Spleen (tissue), 11 donors: Measurements from ENCODE around the gene AKR1B15. TPM values are rescaled to one million over a fixed set of nuclear protein-coding genes. Genes with fewer than 3 reads are reported as not detected.

ENCODE experiments used
- DNase-seq: peaks from one replicate; pipeline ENCODE4 v3.0.0-alpha.2; 2020
- H3K27ac ChIP-seq, 8 donors: fragments of 200-600 bp; sonication (generic) in 7 of 8; 1 replicate in 4 of 8; 2 replicates in 4 of 8; pipeline versions ENCODE4 v1.5.0 to v1.8.0; 2016 to 2021; ENCODE audit warnings: inconsistent platforms in 4 of 8, mild to moderate bottlenecking in 4 of 8, moderate library complexity in 1 of 8
- H3K27me3 ChIP-seq, 7 donors: fragments of 200-600 bp; sonication (generic) in 6 of 7; replicated peaks in 1 of 7; 1 replicate in 4 of 7; 2 replicates in 3 of 7; pipeline versions ENCODE4 v1.5.0 to v1.8.0; 2016 to 2021; ENCODE audit warnings: inconsistent platforms in 3 of 7, mild to moderate bottlenecking in 1 of 7
- H3K36me3 ChIP-seq, 6 donors: fragments of 200-600 bp; sonication (generic) in 5 of 6; 1 replicate in 4 of 6; 2 replicates in 2 of 6; pipeline versions ENCODE4 v1.5.0 to v1.8.0; 2016 to 2021; ENCODE audit warnings: inconsistent platforms in 2 of 6
- H3K4me1 ChIP-seq, 6 donors: fragments of 200-600 bp; sonication (generic) in 5 of 6; 1 replicate in 3 of 6; 2 replicates in 3 of 6; pipeline versions ENCODE4 v1.5.0 to v1.8.0; 2016 to 2021; ENCODE audit warnings: inconsistent platforms in 3 of 6
- H3K4me3 ChIP-seq, 8 donors: fragments of 200-600 bp; sonication (generic) in 7 of 8; 1 replicate in 4 of 8; 2 replicates in 4 of 8; pipeline versions ENCODE4 v1.5.0 to v1.8.0; 2016 to 2021; ENCODE audit warnings: inconsistent platforms in 4 of 8, mild to moderate bottlenecking in 4 of 8, moderate library complexity in 2 of 8
- H3K9me3 ChIP-seq, 8 donors: fragments of 200-600 bp; sonication (generic) in 7 of 8; 1 replicate in 4 of 8; 2 replicates in 4 of 8; pipeline versions ENCODE4 v1.5.0 to v1.8.0; 2016 to 2021; ENCODE audit warnings: inconsistent platforms in 4 of 8
- CTCF ChIP-seq, 11 experiments: fragments of 200-600 bp in 7 of 11; fragments of 450-650 bp in 4 of 11; sonication (generic) in 4 of 11; IDR thresholded peaks in 8 of 11; conservative IDR thresholded peaks in 3 of 11; 1 replicate in 7 of 11; 2 replicates in 4 of 11; pipeline versions ENCODE4 v1.4.0 to v1.8.0; 2016 to 2021; ENCODE audit warnings: antibody characterized with exemption in 11 of 11, inconsistent platforms in 4 of 11, mild to moderate bottlenecking in 1 of 11
- POLR2A ChIP-seq, 3 donors: fragments of 450-650 bp; IDR thresholded peaks; one replicate each; pipeline ENCODE4 v1.5.1; 2017; ENCODE audit warnings: antibody characterized with exemption in 3 of 3, mild to moderate bottlenecking in 1 of 3
- POLR2AphosphoS5 ChIP-seq, 3 donors: sonication (generic); formaldehyde crosslinking; IDR thresholded peaks; one replicate each; pipeline ENCODE4 v1.5.1; 2017; ENCODE audit warnings: antibody characterized with exemption in 3 of 3
- WGBS, 5 donors: extraction: QIAGEN DNeasy Blood & Tissue Kit in 3 of 5; methylation state at CpG; one replicate each; pipeline versions ENCODE4 v1.1.5 to v1.1.7; 2013 to 2018; 5-methylcytosine and 5-hydroxymethylcytosine counted together
- intact Hi-C: fragments of 100-400 bp; cut with DNase I; formaldehyde crosslinking; loops from one replicate; pipeline ENCODE4 v1.15.0; 2023; ENCODE audit warnings: low total_unique reads
- polyA plus RNA-seq, 3 donors: library from polyadenylated mRNA; stranded (reverse); fragments of 200-250 nt; gene quantifications; one replicate each; pipeline ENCODE4 v1.2.1, GENCODE V29; 2013
- total RNA-seq, 7 donors: library from RNA; depleted of rRNA in 3 of 7; stranded (reverse); fragments of >200 nt in 3 of 7; fragmentation: NEBNext Ultra II Directional in 4 of 7; extraction: Animal tissue kit (Norgen Biotek cat#: 25700) in 4 of 7; gene quantifications; one replicate each; pipeline versions ENCODE4 v1.1.0 to v1.2.1, GENCODE V29; 2016 to 2021
- donor health status: healthy with polysubstance abuse.
- donor health status: DM: no; HTN: no; CAD: no; lungs with moderate emphysema.
- donor health status: DM: no; HTN: no; CAD: no.
- donor health status: Bipolar disorder and iron deficiency.
- donor health status: healthy.
- donor health status: DM: no; HTN: no; CAD: no.
- donor health status: DM: yes; HTN: yes; CAD: no.

The AKR1B15 gene
- total and polyA plus RNA-seq, 10 donors, result not detected

DNA sequence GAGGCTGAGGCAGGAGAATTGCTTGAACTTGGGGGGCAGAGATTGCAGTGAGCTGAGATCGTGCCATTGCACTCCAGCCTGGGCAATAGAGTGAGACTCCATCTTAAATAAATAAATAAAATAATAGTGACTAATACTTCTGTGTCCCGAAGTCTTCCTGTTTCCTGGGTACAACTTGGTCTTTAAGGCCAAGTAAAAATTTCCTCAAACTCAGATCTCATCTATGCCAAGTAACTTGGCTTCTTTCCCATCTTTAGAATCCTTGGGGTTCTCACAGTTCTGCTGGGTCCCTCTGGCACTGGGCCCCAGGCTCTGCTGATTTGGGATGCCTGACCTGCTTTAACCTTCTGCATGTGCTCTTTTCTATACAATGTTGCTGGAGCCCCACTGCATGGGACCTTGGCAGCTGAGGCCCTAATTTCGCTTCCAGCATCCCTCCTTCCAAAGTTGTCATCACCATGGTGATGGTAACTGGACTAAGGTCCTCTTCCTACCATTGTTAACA lies 44.2 kb upstream of the AKR1B15 start:
- no peak overlapping the region for H3K4me3 ChIP-seq
- no peak overlapping the region for H3K27ac ChIP-seq
- intact Hi-C loops, result no loop called here
- H3K27me3 ChIP-seq, result no peaks in the 10 kb centered on the region
- TF ChIP-seq POLR2A (IDR thresholded peaks at IDR 0.05), result no peak
- no peak for DNase-seq
- H3K9me3 ChIP-seq, result no peaks in the 10 kb centered on the region
- no peaks in the 10 kb centered on the region for H3K36me3 ChIP-seq
- 76 to 88% (median 78%) methylated on average over 3 of the region's 3 CpGs for WGBS, 5 donors
- H3K4me1 ChIP-seq, result no peaks in the 10 kb centered on the region

- Histone ChIP-seq H3K4me1 (no peaks in the 10 kb centered on the region), H3K36me3 (no peaks in the 10 kb centered on the region), H3K27me3 (no peaks in the 10 kb centered on the region), H3K27ac (no peak overlapping the region), H3K4me3 (no peak overlapping the region), H3K9me3 (no peaks in the 10 kb centered on the region)
- TF ChIP-seq POLR2AphosphoS5 (IDR thresholded peaks at IDR 0.05) (no peak), POLR2A (IDR thresholded peaks at IDR 0.05) (no peak), CTCF (IDR thresholded peaks at IDR 0.05 in 8 of 11, conservative IDR thresholded peaks at IDR 0.05 in 3 of 11) (no peak)
- 73 to 87% (median 81%) methylated on average over 4 of the region's 4 CpGs for WGBS, 5 donors
- intact Hi-C loops, result no loop called here
- no peak for DNase-seq
Observed at GRCh38 chr7:134505856-134506255, 43.1 kb upstream of the AKR1B15 start.

- H3K9me3 ChIP-seq, result no peaks in the 10 kb centered on the region
- 75 to 93% (median 85%) methylated on average over 1 of the region's 1 CpG for WGBS, 5 donors
- H3K27me3 ChIP-seq, result peaks cover 0 to under 1% (median 0%) of the 10 kb centered on the region in 7 donors
- no peak overlapping the region for H3K4me3 ChIP-seq
- H3K27ac ChIP-seq, result no peak overlapping the region
- no peak for TF ChIP-seq POLR2A (IDR thresholded peaks at IDR 0.05)
- intact Hi-C loops, result no loop called here
- H3K36me3 ChIP-seq, result no peaks in the 10 kb centered on the region
- no peaks in the 10 kb centered on the region for H3K4me1 ChIP-seq
- DNase-seq, result no peak
Observed at GRCh38 chr7:134509010-134509409, 39.9 kb upstream of the AKR1B15 start.

DNA sequence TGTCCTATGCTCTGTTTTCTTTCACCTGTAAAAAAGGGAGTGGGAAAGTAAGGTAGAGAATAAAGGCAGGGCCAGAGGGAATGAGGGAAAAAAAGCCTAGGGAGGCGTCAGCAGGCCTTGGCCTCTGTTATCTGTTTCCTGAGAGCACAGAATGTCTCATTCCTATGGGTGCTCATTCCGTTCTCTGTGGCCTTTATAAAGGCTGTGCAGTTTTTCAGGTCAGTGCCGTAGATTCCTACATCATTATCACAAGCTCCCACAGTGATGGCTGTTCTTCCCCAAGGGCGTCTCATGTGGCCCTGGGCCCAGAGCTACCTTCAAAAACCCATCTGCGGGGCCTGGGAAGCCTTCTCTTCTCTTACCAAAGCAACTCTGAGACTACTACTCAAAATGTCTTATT lies 38.3 kb upstream of the AKR1B15 start:
- DNase-seq, result no peak
- H3K27me3 ChIP-seq, result peaks cover 0 to 5% (median 0%) of the 10 kb centered on the region in 7 donors
- peaks cover 0 to 6% (median 0%) of the 10 kb centered on the region in 6 donors for H3K4me1 ChIP-seq
- H3K36me3 ChIP-seq, result no peaks in the 10 kb centered on the region
- intact Hi-C loops, result loop anchor here (10.0 kb wide), 1 partner anchor 94 kb away; no protein-coding TSS in a partner anchor
- no peak overlapping the region for H3K4me3 ChIP-seq
- no peaks in the 10 kb centered on the region for H3K9me3 ChIP-seq
- TF ChIP-seq POLR2AphosphoS5 (IDR thresholded peaks at IDR 0.05) (no peak), CTCF (IDR thresholded peaks at IDR 0.05 in 8 of 11, conservative IDR thresholded peaks at IDR 0.05 in 3 of 11) (no peak), POLR2A (IDR thresholded peaks at IDR 0.05) (no peak)
- 68 to 85% (median 70%) methylated on average over 5 of the region's 5 CpGs for WGBS, 5 donors
- no peak overlapping the region for H3K27ac ChIP-seq

DNA sequence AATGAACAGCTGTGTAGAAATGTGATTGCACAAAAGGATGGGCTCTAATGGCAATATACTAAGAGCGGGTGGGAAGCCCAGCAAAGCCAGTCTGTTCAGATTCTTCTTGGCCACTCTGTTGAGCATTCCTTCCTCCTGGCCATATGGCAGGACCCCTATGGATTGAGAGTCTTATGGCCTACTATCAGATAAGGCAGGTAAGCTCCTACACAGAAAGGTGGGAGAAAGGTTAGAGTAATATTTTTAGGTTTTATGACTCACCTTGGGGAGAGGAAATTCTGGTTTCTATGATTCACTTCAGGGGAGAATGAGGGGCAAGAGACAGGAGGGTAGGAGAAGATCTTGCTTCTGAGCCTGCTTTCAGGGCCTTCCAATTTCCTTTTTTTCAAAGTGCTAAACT lies 36.6 kb upstream of the AKR1B15 start:
- Histone ChIP-seq H3K9me3 (no peaks in the 10 kb centered on the region), H3K36me3 (no peaks in the 10 kb centered on the region), H3K27ac (no peak overlapping the region), H3K4me3 (no peak overlapping the region), H3K4me1 (peaks cover 0 to 6% (median 0%) of the 10 kb centered on the region in 6 donors), H3K27me3 (peaks cover 0 to 5% (median 0%) of the 10 kb centered on the region in 7 donors)
- 75 to 100% (median 92%) methylated on average over 1 of the region's 1 CpG for WGBS, 5 donors
- intact Hi-C loops, result loop anchor here (10.0 kb wide), 1 partner anchor 93 kb away; no protein-coding TSS in a partner anchor
- no peak for DNase-seq
- TF ChIP-seq POLR2AphosphoS5 (IDR thresholded peaks at IDR 0.05) (no peak), POLR2A (IDR thresholded peaks at IDR 0.05) (no peak), CTCF (IDR thresholded peaks at IDR 0.05 in 8 of 11, conservative IDR thresholded peaks at IDR 0.05 in 3 of 11) (no peak)
